ENCODE data around the gene CALN1. TPM values are rescaled to one million over a fixed set of nuclear protein-coding genes. Genes with fewer than 3 reads are reported as not detected.

Gene CALN1
- total RNA-seq, 1 donor from 2014 or later = not detected

GRCh38 chr7:71843676-71844075 is 568.5 kb downstream of the CALN1 start:
- H3K4me3 ChIP-seq (ENCODE audit: low read depth, low read length) = no peak overlapping the region
- DNase-seq (ENCODE audit: low read depth) = no peak
- TF ChIP-seq CTCF (conservative IDR thresholded peaks at IDR 0.05; ENCODE audit: low read depth, low read length) = no peak

GRCh38 chr7:71842786-71843185 is 569.4 kb downstream of the CALN1 start:
- H3K4me3 ChIP-seq (ENCODE audit: low read depth, low read length) = no peak overlapping the region
- no peak for TF ChIP-seq CTCF (conservative IDR thresholded peaks at IDR 0.05; ENCODE audit: low read depth, low read length)
- no peak for DNase-seq (ENCODE audit: low read depth)

GRCh38 chr7:71842381-71842780 is 569.8 kb downstream of the CALN1 start:
- DNase-seq (ENCODE audit: low read depth) = no peak
- no peak for TF ChIP-seq CTCF (conservative IDR thresholded peaks at IDR 0.05; ENCODE audit: low read depth, low read length)
- no peak overlapping the region for H3K4me3 ChIP-seq (ENCODE audit: low read depth, low read length)

- no peak overlapping the region for H3K4me3 ChIP-seq (ENCODE audit: low read depth, low read length)
- no peak for TF ChIP-seq CTCF (conservative IDR thresholded peaks at IDR 0.05; ENCODE audit: low read depth, low read length)
- no peak for DNase-seq (ENCODE audit: low read depth)
Measured at GRCh38 chr7:71835056-71835455, 577.1 kb downstream of the CALN1 start.

- H3K4me3 ChIP-seq (ENCODE audit: low read depth, low read length) = no peak overlapping the region
- no peak for TF ChIP-seq CTCF (conservative IDR thresholded peaks at IDR 0.05; ENCODE audit: low read depth, low read length)
- no peak for DNase-seq (ENCODE audit: low read depth)
Measured at GRCh38 chr7:71829515-71829914, 582.6 kb downstream of the CALN1 start.

DNA sequence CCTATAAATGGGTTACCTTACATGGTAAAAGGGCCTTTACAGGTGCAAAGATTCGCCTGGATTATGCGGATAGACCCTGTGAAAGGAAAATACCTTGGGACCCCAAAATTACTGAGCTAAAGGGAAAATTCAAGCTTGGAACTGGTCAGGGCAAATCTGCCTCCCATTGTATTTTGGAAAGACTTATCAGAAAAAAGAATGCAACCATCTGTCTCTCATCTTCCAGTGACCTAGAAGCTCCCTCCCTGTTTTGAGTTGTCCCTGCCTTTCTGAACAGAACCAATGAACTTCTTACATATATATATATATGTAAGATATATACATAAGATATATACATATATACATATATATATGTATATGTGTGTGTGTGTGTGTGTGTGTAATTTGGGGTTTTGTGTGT is 583.8 kb downstream of the CALN1 start:
- no peak overlapping the region for H3K4me3 ChIP-seq (ENCODE audit: low read depth, low read length)
- no peak for TF ChIP-seq CTCF (conservative IDR thresholded peaks at IDR 0.05; ENCODE audit: low read depth, low read length)
- no peak for DNase-seq (ENCODE audit: low read depth)

DNA sequence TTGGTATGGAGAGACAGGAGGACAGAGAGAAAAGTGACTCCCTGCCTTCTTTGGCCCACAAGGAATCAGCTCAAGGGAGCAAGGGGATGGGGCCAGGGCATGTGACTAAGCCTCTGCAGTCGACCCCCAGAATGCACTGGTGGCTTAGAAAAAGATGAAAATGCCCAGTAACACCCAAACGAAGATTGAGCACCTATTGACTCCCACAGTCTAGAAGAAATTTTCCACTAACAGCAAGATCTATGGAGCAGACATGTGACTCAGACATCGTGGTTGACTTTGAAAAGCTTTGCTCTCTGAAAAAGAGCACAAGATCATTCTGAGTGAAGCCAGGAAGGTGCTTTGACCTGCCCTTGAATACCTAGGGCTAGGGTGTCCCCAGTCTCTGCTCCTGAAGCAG is 586.0 kb downstream of the CALN1 start:
- no peak for DNase-seq (ENCODE audit: low read depth)
- no peak overlapping the region for H3K4me3 ChIP-seq (ENCODE audit: low read depth, low read length)
- no peak for TF ChIP-seq CTCF (conservative IDR thresholded peaks at IDR 0.05; ENCODE audit: low read depth, low read length)

All from epithelial cell of proximal tubule (primary cell).